Activated CD4-positive, alpha-beta T cell treated with anti-CD3 and anti-CD28 coated beads, Interleukin-2, Interleukin-6, amounts not matched to agents 100 ng/mL and 50 ng/mL, durations not matched to agents 16 hours and 8 hours (primary cell): ENCODE results near the gene C1orf94.
"Not testable (repeated sequence)": the region's sequence is repeated elsewhere in the genome, so short reads cannot be mapped to it uniquely, and the experiment has no call there.

Source experiments
- DNase-seq: peaks from one replicate; pipeline ENCODE4 v3.0.0-alpha.2; 2020

Gene C1orf94

DNA sequence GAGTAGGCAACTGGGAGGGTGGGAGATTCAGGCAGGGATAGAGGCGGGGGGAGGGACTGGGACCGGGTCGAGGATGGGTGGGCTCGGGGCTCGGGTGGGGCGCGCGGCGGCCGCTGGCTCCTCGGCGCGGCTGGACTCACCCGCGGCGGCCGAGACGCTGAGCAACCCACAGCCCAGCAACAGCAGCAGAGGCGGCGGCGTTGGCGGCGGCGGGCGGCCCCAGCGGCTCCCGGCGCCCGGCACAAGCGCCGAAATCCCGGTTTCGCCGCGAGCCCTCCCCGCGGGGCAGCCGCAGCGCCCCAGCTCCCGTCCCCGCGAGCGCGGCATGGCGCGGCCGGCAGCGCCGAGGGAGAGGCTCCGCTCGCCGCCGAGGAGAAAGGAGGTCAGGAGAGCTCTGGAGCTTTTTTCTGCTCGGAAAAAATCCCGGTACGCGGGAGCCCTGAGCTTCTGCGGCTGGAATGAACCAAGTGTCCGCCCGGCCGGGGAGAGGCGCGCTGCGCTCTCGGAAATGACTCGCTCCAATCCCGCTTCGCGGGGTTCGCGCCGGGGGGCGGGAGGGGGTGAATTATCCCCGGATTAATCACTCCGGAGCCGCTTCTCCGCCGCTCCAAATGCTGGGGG lies 11.8 kb upstream of the C1orf94 start, which contains the start of gene CSMD2:
CSMD2 (minus strand) TSS at position 460 of the 621 bp plus-strand sequence; CDS start at position 327, 133 bp downstream.
- DNase-seq, result no peak

DNA sequence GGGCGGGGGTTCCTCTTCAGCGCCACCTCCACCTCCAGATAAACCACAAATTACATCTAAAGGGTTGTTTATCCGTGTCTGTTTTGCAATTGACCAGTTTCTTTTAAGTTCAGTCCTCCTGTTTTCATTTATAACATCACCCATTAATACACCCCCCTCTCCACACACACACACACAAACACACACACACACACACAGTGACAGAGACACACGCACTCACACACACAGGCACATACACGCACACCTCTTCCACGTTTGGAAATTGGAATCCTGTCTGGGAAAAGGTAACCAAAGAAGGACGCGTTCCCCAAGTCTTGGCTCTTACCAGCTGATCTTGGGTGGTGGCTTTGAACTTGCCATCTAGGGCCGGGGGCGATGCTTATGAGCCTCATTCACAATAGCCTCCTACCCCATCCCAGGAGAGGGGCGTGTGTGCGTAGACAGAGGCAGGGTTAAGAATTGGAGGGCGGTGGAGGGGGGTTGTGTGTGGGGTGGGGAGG lies 11.2 kb upstream of the C1orf94 start:
- no peak for DNase-seq

DNA sequence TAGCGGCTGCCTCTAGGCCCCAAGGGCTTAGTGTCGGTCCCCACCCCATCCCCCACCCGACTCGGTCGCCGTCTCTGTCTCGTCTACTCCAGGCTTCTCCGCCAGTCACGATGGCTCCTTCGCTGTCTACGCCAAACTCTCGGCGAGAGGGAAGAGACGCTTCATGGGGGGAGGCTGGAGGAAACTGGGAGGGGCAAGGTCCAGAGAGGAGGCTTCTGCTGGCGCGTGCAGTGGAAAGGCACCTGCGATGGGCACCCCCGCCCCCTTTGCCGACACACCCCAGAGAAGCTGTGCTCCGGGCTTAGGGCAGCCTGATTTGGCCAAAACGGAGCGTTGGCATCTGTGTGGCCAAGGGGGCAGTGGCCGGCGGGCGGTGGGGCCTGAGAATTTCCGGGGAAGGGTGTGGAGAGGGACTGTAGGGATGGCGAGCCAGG lies 10.5 kb upstream of the C1orf94 start:
- DNase-seq, result no peak

DNA sequence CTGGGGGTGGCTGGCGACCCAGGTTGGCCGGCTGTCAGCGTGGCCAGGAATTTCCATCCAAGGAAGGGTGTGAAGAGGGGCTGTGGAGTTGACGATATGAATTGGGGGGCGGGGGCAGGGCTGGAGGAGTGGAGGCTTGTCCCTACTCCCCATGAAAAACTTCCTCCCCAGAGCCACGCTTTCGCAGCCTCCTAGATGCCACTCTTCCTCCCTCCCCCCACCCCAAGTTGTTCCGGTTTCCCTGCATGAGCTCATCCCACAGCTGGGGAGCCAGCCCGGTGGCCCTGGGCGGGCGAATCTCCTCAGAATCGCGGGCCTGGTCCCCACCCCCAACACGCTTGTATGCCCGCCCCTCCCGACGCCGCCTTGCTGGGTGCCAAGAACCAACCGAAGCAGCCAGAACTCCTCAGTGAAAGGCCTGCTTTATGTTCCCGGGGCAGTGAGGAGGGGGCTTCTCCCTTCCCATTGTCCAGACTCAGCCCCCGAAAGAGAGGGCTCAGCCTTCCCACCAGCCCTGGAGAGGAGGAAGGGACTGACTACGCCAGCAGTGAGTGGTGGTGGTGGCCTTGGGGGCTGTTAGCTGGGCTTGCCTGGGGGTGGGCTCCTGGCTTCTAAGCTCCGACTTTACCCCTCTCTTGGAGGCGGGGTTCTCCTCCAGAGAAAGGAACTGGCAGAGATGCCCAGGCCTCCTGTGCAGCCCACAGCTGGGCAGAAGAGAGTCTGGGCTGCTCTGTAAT lies 9.9 kb upstream of the C1orf94 start:
- no peak for DNase-seq

DNA sequence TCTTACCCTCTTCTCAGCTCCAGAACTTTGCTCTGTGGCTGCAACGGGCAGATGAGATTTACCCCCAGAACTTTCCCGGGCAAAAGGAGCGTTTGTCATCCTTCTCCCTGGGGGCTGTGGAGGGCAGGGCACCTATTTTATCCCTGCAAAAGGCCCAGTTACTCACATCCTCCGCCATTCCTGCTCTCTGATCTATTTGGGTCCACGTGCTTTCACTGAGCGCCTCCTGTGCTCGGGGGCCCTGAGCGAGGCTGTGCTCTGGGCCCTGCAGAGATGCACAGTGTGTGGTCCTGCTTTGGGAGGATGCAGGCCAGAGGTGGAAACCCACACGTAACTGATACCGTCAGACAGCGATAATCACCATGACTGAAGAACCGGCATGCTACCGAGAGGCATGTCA lies 9.3 kb upstream of the C1orf94 start:
- DNase-seq, result no peak

DNA sequence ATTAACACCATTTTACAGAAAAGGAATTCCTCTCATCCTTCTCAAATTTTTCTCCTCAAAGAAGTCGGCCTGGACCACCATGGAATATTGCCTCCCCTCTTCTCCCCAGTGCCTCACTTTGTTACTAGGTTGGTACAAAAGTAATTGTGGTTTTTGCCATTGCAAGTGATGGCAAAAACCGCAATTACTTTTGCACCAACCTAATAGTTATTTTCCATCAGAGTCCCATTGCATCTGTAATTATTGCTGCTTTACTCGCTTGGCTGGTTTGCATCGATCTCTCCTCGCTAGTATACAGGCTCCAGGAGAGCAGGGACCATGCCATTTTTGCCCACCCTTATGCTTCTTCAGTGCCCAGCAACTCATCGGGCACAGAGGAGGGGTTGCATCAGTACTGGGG lies 963 bp upstream of the C1orf94 start:
- no peak for DNase-seq

DNA sequence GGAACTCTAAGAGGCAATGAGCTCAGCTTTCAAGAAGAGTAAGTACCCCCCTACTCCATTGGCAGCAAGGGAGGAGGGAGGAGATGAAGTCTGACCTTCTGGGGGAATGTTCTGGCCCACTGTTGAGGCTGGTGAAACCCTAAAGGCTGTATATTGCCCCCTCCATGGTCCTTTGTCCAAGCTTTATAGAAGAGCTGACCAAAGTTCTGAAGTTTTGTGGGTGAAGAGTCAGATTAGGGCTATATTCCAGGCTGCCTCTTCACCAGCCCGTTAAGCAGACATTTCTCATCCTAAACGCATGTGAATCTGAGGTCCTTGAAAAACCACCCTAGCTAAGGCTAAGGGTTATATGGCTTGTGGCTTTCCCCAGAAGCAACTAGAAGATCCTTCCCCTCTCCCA lies 1.4 kb downstream of the C1orf94 start:
- DNase-seq, result no peak

DNA sequence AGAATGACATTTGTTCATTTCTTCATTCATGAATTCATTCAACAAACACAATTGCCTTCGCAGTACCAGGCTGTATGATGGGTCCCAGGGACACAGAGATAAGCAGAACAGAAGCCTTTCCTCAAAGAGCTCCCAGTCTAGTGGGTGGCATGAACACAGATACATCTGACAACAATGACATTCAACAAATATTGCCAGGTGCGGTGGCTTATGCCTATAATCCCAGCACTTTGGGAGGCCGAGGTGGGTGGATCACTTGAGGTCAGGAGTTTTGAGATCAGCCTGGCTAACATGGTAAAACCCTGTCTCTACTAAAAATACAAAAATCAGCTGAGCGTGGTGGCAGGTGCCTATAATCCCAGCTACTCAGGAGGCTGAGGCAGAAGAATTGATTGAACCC lies 6.7 kb downstream of the C1orf94 start:
- not testable (repeated sequence) for DNase-seq

DNA sequence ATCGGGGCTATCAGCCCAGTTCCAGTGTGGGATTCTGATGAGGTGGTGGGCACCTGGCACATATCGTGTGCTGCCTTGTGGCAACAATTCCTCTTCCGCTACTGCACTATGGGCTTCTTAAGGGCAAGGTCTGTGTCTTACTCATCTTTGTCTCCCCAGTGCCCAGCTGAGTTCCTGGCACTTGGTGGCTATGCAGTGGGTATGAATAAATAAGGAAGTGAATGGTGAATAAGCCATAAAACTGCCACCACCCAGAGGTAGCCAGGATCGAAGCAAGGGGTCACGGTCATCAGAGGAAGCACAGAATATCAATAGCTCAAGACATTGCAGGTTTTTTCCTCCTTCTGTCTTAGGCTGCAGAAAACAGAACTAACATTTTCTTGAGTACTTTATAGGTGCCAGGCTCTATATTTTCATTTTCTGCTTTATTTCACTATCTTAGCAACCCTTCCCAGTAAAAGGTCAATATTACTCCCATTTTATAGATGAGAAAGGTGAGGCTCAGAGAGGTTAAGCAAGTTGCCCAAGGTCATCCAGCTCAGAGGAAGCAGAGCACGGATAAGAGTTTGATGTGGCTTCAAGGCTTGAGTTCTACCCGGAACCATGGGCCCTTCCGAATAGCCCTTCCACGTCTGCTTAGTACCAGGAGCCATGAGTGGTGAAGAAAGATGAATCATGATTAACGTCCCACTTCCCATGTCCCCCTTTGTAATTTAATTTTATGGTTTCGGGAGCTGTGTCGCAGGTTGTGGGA lies 10.2 kb downstream of the C1orf94 start:
- no peak for DNase-seq

DNA sequence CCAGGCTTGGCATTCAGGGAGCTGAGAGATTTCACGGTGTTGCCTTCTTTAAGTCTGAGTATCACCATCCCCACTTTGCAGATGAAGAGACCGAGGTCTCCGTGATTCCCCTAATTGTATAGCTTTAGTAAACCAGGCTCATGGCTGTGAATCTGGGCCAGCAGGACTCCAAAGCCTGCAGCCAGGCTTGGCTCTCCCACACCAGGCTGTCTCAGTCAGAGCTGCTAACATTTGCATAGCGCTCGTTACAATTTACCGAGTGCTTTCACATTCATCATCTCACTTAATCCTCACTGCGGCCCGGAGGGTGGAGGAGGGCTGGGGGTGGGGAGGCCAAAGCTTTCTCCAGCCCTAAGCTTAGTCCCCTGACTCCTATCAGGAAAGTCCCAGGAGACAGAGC lies 11.7 kb downstream of the C1orf94 start:
- DNase-seq, result no peak

DNA sequence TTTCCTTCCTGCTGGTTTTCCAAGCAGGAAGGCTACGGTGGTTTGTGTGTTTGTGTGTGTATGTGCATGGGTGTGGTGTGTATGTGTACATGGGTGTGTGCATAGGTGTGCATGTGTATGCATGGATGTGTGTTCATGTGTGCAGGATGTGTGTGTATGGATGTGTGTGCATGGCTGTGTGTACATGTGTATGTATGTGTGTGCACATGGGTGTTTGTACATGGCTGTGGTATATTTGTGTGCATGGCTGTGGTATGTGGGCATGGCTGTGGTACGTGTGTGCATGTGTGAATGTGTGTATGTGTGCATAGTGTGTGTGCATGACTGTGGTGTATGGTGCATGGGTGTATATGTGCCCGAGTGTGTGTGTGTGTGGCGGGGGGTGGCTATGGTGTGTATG lies 12.3 kb downstream of the C1orf94 start:
- DNase-seq, result no peak

DNA sequence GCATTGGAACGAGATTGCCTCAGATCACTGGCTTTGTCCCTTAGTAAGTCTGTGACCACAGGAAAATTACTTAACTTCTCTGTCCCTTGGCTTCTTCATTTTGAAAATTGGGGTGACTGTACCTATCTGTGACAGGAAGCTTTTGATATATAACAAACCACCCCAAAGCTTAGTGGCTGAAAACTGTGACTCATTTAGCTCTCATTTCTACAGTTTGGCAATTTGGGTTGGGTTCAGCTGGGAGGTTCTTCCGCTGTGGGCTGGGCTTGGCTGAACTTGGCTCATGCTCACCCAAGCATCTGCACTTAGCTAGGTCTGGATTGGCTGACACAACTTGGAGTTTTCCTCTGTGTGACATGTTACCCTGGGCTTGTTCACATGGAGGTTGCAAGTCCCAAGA lies 14.0 kb downstream of the C1orf94 start:
- DNase-seq, result peak; percentile 2

DNA sequence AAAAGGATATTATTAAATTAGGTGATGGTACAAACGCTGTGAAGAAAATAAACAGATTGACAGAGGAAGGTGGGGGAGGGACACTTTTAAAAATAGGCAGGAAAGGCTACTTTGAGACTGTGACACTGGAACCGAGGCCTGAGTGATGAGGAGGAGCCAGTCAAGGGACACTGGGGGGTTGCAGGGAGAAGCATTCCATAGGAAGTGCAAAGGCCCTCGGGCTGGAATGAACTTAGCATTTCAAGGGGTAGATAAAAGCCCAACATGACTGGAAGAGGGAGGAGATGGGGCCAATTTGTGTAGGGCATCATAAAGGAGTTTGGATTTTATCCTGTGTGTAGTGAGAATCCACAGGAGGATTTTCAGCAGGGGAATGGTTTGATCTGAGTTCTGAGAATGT lies 15.9 kb downstream of the C1orf94 start:
- DNase-seq, result no peak

DNA sequence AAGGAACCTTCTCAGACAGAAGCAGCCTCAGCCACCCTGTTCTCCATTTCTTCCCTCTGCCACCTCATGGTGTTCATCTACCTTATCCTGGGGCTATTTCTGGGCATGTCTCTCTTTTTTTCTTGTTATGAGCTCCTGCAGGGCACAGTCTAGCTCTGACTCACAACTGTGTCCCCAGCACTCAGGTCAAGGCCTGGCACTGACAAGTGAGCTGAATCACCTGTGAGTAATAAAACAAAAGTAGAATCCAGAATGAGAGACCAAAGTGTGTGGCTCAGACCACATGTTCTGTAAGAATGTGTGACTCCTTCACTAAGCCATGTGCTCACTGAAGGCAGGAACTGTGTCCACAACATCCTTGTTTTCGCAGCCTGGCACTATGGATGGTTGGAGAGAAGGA lies 23.2 kb downstream of the C1orf94 start:
- DNase-seq, result peak; percentile 13

DNA sequence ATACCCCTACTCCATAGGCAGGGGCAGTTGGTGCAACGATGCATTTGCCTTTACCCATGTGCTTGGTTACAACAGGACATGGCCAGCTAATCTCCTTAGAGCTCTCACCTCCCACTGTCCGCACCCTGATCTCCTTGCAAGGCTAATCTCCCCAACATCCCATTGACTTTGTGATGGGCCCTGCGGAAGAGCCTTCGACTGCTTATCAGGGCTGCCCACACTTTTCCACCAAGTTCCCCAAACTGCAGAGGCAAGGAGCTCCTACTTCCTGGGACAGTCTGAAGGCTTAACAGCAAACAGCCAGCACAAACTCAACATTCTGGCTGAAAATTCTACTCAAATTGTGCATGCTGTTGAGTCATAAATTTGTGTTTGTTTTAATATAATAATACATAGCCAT lies 36.0 kb downstream of the C1orf94 start:
- DNase-seq, result no peak

DNA sequence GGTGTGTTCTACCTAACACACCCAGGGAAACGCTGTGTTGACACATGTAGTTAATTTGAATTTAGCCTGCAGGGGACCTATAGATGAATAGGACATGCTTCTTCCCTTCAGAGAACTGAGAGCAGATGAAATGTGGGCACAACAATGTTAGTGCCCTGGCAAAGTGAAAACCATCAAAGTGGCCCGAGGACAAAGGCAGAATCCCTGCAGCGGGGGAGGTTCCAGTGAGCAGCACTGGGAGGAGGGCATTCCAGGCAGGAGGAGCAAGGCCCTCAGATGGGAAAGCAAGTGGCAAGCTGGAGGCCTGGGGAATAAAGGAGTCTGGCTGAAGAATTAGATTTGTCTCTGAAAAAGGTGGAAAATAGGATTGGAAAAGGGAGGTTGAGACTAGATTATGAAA lies 37.2 kb downstream of the C1orf94 start:
- no peak for DNase-seq

DNA sequence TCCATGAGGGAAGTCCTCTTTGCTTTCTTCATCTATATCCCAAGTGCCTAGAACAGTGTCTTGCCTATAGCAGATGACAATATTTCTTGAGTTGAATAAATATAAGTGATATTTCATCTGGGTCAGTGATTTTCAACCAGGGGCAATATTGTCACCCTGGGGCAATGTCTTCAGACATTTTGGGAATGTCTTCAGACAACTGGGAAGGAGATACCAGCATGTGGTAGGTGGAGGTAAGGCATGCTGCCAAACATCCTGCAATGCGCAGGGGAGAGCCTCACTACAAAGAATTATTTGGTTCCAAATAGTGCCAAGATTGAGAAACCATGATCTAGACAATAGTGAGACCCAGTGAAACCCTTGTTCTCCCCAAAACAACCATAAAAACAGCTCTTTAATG lies 54.7 kb downstream of the C1orf94 start:
- no peak for DNase-seq

DNA sequence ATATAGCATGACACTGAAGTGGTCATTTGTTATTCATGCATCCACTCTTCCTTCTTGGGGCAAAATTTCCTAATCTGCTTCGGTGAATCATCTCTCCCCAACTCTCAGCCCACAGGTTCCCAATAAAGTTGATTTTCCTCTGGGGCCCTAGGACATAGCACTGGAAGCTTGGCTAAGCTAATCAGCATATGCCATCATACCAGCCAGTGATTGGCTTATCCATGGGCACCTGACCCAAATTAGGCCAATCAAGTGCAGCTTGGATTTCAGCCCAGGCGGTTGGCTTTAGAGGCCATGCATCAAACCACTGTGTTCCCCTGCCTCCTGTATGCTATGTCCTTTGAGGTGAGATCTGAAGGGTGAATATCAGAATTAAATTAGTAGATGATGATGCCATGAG lies 58.9 kb downstream of the C1orf94 start:
- DNase-seq, result no peak

DNA sequence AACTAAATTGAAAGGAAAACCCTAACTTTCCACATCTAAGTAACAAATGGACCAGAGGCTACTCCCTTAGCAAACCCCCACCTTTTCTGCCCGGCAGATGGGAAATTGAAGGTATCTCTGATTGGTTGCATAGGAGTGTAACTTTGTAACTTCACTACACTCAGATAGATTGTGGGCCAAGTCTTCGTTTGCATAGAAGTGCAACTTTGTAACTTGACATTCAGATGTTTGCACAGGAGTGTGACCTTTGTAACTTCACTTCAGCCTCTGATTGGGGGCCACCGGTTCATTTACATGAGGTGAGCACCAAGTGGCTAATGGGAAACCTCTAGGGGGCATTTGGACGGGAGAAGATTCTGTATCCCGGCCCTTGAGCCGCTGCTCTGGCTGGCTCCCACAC lies 59.4 kb downstream of the C1orf94 start:
- no peak for DNase-seq

DNA sequence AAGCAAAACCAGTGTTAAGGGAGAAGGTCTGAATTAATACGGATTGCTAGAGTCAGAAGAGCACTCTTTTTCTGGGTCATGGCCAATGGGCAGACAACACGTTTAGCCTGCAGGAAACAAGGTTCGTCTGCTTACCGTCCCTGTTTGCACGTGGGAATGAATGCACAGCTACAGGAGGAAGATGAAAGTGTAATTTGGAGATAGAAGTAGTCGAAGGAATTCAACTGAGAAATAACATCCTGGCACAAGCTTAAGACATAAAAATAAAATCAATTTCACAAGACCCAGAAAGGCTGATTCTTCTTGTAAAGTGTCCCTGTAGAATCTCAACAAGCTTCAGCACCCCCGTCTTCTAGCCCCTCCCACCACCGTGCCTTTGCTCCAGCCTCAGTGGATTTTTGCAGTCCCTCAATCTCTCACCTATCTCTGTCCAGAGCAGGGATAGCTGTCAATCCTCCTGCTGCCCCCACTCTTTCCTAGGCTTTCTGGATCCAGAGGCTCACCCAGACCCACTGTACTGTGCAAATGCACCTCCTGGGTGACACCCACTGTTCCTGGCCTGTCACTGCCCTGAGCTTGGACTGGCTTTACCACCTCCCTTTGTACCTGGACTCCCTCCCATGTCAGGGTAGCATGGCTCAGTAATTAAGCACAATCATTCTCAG lies 60.6 kb downstream of the C1orf94 start:
- no peak for DNase-seq

DNA sequence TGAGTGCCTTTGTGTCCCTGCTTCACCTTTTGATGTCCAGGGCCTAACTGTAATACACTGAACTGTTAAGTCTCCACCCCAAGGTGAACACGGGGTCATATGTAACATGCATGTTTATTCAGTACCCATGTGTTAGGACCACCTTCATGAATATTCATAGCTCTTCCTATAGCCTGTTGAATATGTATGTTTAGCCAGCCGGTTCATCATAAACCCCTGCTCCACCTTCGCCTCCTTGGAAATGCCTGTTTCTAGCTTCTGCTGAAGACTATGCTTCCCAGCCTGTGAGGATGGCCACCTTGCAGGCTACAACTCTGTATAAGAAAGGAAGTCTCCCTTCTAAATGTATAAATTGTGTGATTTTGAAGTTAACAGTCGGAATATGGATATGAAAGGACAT lies 69.3 kb downstream of the C1orf94 start:
- no peak for DNase-seq

DNA sequence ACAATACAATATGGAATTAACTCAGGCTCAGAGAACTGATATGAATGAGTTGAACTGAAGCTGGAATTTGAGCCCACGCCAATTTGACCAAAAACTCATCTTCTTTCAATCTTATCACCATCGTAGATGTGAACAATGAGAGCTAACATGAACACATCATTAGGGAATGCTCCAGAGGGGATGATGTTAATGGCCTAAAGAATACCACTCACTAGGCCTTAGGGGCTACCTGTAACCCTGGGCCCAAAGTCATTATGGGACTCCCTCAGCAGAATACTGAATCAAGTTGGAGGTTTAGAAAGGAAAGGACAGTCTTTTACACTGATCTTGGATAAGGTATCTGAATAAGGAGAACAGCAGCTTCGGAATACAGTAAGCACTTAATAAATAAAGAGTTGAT lies 73.6 kb downstream of the C1orf94 start:
- no peak for DNase-seq
